ENCODE results near the gene CHRND. TPM values are rescaled to one million over a fixed set of nuclear protein-coding genes. Genes with fewer than 3 reads are reported as not detected.

The CHRND gene
- total and polyA plus RNA-seq, 2 donors from 2014 or later = not detected

- Histone ChIP-seq H3K36me3 (ENCODE audit: control insufficient read depth in 2 of 3, insufficient read depth in 3 of 3, low read length in 3 of 3) (peaks cover 0 to 2% (median 0%) of the 10 kb centered on the region in 3 donors), H3K4me1 (ENCODE audit: control insufficient read depth in 2 of 3, insufficient read depth in 2 of 3, low read depth in 1 of 3, low read length in 3 of 3) (peaks cover 0 to 2% (median 0%) of the 10 kb centered on the region in 3 donors), H3K9me3 (ENCODE audit: control insufficient read depth in 2 of 3, insufficient read depth in 1 of 3, low read length in 3 of 3) (no peaks in the 10 kb centered on the region), H3K4me3 (ENCODE audit: low read length in 3 of 3) (no peak overlapping the region), H3K27ac (ENCODE audit: low read depth in 2 of 2, low read length in 2 of 2) (no peak overlapping the region), H3K27me3 (ENCODE audit: control insufficient read depth, insufficient read depth, low read length) (no peaks in the 10 kb centered on the region), H3K9ac (ENCODE audit: low read length in 3 of 3) (no peak overlapping the region)
- intact Hi-C loops (cut with DNase I) = no loop called here
- FAIRE-seq (no peak), DNase-seq (no peak)
- TF ChIP-seq CTCF (IDR thresholded peaks at IDR 0.05; ENCODE audit: borderline replicate concordance, extremely low read depth, insufficient read depth) = no peak
Observed at GRCh38 chr2:232544674-232545073, 18.7 kb downstream of the CHRND start.

GRCh38 chr2:232545511-232546375, 19.8 kb downstream of the CHRND start:
- H3K9ac ChIP-seq (ENCODE audit: low read length in 3 of 3) = no peak overlapping the region
- intact Hi-C loops (cut with DNase I) = no loop called here
- no peaks in the 10 kb centered on the region for H3K9me3 ChIP-seq (ENCODE audit: control insufficient read depth in 2 of 3, insufficient read depth in 1 of 3, low read length in 3 of 3)
- peaks cover 0 to 3% (median 0%) of the 10 kb centered on the region in 3 donors for H3K4me1 ChIP-seq (ENCODE audit: control insufficient read depth in 2 of 3, insufficient read depth in 2 of 3, low read depth in 1 of 3, low read length in 3 of 3)
- no peak overlapping the region for H3K4me3 ChIP-seq (ENCODE audit: low read length in 3 of 3)
- DNase-seq = no peak
- no peaks in the 10 kb centered on the region for H3K27me3 ChIP-seq (ENCODE audit: control insufficient read depth, insufficient read depth, low read length)
- H3K27ac ChIP-seq (ENCODE audit: low read depth in 2 of 2, low read length in 2 of 2) = no peak overlapping the region
- peaks cover 0 to 2% (median 0%) of the 10 kb centered on the region in 3 donors for H3K36me3 ChIP-seq (ENCODE audit: control insufficient read depth in 2 of 3, insufficient read depth in 3 of 3, low read length in 3 of 3)
- FAIRE-seq = no peak
- TF ChIP-seq CTCF (IDR thresholded peaks at IDR 0.05; ENCODE audit: borderline replicate concordance, extremely low read depth, insufficient read depth) = no peak

DNA sequence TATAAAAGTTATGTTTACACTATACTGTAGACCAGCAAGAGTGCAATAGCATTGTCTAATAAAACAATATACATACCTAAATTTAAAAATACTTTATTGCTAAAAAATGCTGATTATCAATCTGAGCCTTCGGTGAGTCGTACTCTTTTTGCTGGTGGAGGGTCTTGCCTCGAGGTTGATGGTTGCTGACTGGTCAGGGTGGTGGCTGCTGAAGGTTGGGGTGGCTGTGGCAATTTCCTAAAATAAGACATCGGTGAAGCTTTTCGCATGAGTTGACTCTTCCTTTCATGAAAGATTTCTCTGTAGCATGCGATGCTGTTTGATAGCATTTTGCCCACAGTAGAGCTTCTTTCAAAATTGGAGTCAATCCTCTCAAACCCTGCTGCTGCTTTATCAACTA, 22.0 kb downstream of the CHRND start:
- peaks cover 0 to 6% (median 6%) of the 10 kb centered on the region in 3 donors for H3K4me1 ChIP-seq (ENCODE audit: control insufficient read depth in 2 of 3, insufficient read depth in 2 of 3, low read depth in 1 of 3, low read length in 3 of 3)
- FAIRE-seq (no peak), DNase-seq (no peak)
- no peak overlapping the region for H3K9ac ChIP-seq (ENCODE audit: low read length in 3 of 3)
- no peaks in the 10 kb centered on the region for H3K9me3 ChIP-seq (ENCODE audit: control insufficient read depth in 2 of 3, insufficient read depth in 1 of 3, low read length in 3 of 3)
- H3K36me3 ChIP-seq (ENCODE audit: control insufficient read depth in 2 of 3, insufficient read depth in 3 of 3, low read length in 3 of 3) = peaks cover 0 to 3% (median 0%) of the 10 kb centered on the region in 3 donors
- H3K27ac ChIP-seq (ENCODE audit: low read depth in 2 of 2, low read length in 2 of 2) = no peak overlapping the region
- H3K4me3 ChIP-seq (ENCODE audit: low read length in 3 of 3) = no peak overlapping the region
- intact Hi-C loops (cut with DNase I) = no loop called here
- no peak for TF ChIP-seq CTCF (IDR thresholded peaks at IDR 0.05; ENCODE audit: borderline replicate concordance, extremely low read depth, insufficient read depth)
- H3K27me3 ChIP-seq (ENCODE audit: control insufficient read depth, insufficient read depth, low read length) = no peaks in the 10 kb centered on the region
